Stimulated activated naive CD4-positive, alpha-beta T cell (primary cell): Measurements from ENCODE around the gene ALOX12.
"Not testable (repeated sequence)": the region's sequence is repeated elsewhere in the genome, so short reads cannot be mapped to it uniquely, and the experiment has no call there.

Source experiments
- DNase-seq, 6 experiments: peaks; one replicate each; lab custom pipeline; 2025; lab: John Stamatoyannopoulos, UW

Gene ALOX12, protein sequence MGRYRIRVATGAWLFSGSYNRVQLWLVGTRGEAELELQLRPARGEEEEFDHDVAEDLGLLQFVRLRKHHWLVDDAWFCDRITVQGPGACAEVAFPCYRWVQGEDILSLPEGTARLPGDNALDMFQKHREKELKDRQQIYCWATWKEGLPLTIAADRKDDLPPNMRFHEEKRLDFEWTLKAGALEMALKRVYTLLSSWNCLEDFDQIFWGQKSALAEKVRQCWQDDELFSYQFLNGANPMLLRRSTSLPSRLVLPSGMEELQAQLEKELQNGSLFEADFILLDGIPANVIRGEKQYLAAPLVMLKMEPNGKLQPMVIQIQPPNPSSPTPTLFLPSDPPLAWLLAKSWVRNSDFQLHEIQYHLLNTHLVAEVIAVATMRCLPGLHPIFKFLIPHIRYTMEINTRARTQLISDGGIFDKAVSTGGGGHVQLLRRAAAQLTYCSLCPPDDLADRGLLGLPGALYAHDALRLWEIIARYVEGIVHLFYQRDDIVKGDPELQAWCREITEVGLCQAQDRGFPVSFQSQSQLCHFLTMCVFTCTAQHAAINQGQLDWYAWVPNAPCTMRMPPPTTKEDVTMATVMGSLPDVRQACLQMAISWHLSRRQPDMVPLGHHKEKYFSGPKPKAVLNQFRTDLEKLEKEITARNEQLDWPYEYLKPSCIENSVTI

DNA sequence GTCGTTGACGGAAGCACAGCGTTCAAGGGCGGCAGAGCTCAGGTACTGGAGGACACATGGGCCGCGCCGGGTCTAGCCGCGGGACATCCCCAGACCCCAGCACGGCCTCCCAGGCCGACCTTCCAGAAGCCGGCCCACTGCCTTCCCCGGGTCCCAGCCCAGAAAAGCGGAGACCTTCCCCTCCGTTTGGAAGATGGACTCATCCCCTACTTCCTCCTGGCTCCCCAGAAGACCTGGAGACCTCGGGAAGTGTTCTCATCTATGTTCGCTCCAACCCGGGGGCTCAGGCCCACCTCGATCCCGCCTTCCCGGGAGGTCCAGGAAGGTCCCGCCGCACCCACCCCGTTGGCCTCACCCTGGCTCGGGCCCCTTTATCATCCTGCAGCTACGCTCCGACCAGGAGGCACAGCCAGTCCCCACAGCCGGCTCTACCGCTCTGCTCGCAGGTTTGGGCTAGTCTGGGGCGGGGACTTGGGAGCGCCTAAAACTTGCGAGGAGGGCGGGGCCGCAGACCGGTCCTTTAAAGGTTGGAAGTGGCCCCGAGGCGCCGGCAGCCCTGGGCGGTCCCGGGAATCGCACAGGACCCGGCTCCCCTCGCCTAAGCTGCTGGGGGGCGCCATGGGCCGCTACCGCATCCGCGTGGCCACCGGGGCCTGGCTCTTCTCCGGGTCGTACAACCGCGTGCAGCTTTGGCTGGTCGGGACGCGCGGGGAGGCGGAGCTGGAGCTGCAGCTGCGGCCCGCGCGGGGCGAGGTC lies at the start of gene ALOX12:
Gene ALOX12 (plus strand): TSS at position 550 of the 756 bp plus-strand sequence. CDS start 69 bp downstream, at position 619.
- no peak for DNase-seq

DNA sequence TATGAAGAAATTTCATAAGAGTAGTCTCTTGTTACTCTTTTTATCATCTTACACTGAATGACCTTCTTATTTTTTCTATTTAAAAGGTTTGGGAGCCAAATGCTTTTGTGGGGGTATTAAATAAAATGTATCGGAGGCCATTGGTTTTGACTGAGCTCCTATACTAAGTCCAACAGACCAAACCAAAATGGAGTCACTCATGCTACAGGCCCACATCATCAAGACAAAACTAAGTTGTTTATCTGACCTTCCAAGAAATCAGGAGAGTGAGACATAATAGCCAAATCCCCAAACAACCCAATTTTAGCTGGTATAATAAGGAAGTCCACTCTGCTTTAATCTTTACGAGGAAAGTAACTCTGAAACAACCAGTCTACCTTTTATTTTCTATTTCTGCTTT lies 48.1 kb upstream of the ALOX12 start:
- no peak for DNase-seq

DNA sequence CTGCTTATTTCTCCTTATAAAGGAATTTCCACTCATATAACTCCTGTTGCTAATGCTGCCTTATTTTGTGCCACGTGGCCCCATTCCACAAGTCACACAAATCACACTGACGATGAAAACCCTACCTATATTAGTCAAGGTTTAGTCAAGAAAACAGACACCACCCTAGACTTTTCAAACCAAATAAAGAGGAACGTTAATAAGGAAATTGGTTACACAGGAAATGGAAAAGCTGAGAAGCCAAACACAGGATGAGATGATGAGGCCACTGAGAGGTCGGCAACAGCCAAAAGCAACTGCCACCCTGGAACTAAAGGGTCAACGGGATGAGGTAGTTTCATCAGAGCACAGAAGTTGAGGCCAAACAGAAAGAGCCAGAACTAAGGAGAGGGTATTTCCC lies 47.3 kb upstream of the ALOX12 start:
- DNase-seq, result no peak

DNA sequence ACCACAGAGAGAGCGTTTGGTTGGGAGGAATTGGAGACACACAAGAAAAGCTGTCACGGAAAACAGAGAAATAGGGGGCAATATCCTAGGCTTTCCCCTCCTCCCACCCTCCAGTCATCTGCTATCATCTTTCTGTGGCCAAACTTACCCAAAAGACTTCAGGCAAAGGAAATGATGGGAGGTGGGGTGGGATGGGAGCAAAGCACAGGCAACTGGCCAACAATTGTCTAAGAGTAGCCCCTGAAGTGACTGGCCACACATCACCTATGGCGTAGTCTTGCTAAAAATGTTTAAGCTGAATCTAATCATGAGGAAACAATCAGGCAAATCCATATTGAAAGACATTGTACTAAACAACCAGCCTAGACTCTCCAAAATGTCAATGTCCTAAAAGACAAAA lies 46.9 kb upstream of the ALOX12 start:
- DNase-seq, result no peak

DNA sequence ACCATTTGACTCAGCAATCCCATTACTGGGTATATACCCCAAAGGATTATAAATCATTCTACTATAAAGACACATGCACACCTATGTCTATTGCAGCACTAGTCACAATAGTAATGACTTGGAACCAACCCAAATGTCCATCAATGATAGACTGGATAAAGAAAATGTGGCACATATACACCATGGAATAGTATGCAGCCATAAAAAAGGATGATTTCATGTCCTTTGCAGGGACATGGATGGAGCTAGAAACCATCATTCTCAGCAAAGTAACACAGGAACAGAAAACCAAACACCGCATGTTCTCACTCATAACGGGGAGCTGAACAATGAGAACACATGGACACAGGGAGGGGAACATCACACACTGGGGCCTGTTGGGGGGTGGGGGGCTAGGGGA lies 44.9 kb upstream of the ALOX12 start:
- DNase-seq, result not testable (repeated sequence)

DNA sequence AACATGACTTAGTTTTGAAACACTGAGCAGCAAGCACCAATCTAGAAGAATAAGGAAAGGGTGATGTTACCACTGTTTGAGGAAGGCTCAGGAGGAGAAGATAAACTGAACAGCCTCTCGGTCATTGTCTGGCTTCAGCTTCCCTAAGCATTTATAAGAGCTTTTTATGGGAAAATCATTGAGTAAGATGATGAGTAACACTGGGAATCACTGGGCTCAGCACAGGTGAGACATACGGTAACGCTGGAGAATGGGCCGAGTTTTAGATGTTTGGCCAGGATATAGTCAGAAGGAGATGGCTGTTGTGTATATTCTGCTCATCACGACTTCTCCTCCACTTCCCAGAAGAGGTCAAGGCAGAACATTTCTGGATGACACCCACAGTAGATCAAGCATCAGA lies 42.2 kb upstream of the ALOX12 start:
- DNase-seq, result no peak

DNA sequence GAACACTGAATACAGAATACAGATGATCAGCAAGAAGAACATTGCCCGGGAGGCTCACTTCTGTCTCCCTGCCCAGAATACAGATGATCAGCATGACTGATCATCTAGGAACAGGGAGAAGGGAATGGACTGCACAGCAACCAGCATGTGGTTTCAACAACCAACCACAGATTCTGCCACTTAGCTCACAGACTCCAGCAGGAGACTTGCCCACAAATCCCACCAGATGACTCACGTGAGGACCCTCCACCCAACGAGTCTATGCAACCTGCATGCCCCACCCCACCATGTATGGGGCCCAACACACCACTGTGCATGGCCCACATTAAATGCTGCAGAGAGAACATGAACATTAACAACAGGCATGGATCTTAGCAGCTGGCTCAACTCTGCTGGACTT lies 36.1 kb upstream of the ALOX12 start:
- no peak for DNase-seq

DNA sequence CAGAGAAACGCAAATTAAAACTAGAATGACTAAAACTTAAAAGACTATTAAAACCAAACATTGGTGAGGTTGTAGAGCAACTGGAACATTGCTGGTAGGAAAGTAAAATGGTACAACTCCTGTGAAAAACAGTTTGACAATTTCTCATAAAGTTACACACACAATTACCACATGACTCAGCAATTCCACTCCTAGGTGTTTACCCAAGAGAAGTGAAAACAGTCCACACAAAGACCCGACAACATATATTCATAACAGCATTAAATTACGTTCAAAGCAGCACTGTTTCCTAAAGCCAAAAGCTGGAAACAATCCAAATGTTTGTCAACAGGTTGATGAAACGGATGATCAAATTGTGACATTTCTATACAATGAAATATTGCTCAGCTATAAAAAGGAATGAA lies 26.5 kb upstream of the ALOX12 start:
- no peak for DNase-seq

DNA sequence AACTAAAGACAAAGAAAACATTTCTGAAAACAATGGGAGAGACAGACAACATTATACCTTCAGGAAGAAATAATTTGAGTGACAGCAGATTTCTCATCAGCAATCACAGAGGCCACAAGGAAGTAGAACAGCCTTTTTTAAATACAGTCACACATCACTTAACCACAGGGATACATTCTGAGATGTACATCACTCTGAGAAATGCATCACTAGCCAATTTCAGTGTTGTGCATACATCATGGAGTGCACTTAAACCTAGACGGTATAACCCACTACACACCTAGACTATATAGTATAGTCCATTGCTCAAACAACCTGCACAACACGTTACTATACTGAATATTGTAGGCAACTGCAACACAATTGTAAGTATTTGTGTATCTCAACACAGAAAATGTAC lies 24.9 kb upstream of the ALOX12 start:
- DNase-seq, result no peak

DNA sequence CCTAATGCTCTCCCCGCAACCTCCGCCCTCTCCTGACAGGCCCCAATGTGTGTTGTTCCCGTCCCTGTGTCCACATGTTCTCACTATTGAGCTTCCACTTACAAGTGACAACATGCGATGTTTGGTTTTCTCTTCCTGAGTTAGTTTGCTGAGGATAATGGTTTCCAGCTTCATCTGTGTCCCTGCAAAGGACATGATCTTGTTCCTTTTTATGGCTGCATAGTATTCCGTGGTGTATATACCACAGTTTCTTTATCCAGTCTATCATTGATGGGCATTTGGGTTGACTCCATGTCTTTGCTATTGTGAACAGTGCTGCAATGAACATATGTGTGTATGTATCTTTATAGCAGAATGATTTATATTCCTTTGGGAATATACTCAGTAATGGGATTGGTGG lies 16.4 kb upstream of the ALOX12 start:
- DNase-seq, result not testable (repeated sequence)

DNA sequence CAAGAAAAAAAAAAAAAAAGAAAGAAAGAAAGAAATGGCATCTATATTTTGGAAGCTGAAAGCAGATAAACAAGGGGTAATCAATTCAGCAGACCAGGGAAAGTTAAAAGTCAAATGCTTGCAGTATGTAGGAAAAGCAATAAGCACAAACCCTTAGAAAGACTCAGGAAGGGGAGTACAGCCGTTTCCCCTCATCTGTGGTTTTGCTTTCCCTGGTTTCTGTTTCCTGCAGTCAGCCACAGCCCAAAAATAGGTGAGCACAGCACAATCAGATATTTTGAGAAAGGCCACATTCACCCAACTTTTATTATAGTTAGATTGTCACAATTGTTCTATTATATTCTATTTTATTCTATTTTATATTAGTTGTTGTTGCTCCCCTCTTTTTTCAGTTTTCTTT lies 14.4 kb upstream of the ALOX12 start:
- DNase-seq, result no peak

DNA sequence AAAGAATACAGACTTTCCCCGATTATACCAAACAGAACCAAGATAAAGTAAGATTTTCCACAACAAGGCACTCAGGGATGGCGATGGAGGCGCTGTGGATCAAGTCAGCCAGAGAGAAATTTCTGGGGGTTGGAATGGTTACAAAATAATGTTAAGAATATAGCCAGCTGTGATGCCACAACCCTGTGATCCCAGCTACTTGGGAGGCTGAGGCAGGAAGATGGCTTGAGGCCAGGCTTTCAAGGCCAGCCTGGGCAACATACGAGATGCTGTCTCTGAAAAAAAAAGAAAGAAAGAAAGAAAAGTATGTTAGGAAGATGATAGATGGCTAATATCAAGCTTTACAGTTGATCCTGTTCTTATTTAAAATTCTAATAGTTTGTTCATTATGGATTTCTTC lies 10.6 kb upstream of the ALOX12 start:
- no peak for DNase-seq

DNA sequence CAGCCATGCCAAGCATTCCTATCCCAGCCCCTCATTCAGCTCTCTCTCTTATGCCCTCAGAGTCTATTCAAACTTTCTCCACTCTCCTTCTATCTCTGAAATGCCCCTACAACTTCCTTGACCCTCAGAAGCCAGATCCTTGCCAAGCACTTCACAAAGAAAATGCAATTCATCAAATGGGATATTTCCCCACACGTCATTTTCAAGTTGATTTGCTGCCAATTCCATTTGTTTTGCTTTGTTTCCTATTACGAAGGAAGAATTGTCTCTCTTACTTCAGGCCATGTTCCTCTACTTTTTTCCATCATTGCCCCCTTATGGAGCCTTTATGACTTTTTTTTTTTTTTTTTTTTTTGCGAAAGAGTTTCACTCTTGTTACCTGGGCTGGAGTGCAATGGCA lies 9.2 kb upstream of the ALOX12 start:
- DNase-seq, result no peak

DNA sequence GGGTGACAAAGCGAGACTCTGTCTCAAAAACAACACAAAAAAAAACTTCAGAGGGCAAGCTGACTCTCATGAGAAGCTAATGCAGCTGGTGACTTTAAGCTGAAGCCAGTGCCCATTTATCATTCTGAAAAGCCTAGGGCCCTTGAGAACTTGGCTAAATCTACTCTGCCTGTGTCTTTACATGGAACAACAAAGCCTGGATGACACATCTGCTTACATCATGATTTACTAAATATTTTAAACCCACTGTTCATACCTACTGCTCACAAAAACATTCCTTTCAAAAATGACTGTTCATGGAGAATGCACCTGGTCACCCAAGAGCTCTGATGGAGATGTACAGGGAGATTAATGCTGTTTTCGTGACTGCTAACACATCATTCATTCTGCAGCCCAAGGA lies 6.1 kb upstream of the ALOX12 start:
- DNase-seq, result no peak

DNA sequence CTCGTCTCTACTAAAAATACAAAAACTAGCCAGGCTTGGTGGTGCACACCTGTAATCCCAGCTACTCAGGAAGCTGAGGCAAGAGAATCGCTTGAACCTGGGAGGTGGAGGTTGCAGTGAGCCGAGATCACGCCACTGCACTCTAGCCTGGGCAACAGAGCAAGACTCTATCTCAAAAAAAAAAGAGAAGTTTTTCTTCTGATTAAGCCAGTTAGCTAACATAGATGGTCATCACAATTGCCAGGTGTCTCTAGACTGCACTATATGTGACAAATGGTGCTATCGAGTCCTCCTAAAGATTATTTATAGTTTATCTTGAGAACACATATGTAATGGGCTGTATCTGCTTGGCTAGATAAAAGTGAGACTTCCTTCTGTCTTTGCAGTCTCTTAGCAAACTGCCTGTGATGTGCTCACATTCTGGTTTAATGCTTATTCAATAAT lies 2.2 kb upstream of the ALOX12 start:
- not testable (repeated sequence) for DNase-seq

DNA sequence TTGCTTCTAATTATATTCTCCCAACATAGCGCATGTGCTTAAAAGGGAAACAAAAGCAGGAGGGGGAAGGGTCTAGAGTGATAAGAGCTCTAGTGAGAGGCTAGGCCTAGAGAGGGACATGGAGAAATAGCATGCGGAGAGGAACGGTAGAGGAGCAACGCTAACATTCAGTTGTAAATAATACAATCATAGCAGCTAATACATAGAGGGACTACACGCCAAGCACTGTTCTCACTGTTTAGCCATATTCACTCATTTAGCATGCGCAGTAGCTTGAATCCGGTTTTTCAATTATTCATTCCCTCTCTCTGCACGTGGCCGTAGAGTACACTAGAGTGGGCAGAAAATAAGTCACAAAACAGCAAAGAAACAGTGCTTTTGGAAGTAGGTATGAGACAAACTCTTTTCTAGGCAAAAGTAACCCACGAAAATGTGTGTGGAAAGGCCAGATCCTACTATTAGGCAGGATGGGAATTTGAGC lies 1.7 kb upstream of the ALOX12 start:
- no peak for DNase-seq

DNA sequence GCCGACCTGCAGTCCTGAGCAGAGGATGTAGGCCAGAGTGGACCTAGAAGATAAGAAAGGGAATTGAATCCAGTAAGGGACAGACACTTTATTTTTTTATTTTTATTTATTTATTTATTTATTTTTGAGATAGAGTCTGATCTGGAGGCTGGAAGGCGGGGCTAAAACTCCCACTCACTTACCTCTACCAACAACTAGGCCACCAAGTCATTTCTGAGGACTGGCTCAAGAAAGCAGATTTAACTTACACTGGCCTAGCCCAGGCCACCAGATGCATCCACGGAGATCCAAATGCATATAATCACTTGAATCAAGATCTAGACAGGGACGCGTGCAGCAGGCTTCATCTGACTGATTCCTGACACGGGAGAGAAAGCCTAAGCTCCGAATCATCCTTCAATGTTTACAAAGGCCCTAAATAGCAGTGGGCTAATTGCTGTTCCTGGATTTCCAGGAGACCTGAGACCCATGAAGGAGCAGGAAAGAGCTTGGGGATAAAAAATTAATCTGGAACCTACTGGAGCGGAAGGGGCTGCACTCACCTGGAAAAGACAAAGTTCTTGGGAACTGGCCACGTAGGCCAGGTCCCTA lies 1.1 kb upstream of the ALOX12 start:
- no peak for DNase-seq

DNA sequence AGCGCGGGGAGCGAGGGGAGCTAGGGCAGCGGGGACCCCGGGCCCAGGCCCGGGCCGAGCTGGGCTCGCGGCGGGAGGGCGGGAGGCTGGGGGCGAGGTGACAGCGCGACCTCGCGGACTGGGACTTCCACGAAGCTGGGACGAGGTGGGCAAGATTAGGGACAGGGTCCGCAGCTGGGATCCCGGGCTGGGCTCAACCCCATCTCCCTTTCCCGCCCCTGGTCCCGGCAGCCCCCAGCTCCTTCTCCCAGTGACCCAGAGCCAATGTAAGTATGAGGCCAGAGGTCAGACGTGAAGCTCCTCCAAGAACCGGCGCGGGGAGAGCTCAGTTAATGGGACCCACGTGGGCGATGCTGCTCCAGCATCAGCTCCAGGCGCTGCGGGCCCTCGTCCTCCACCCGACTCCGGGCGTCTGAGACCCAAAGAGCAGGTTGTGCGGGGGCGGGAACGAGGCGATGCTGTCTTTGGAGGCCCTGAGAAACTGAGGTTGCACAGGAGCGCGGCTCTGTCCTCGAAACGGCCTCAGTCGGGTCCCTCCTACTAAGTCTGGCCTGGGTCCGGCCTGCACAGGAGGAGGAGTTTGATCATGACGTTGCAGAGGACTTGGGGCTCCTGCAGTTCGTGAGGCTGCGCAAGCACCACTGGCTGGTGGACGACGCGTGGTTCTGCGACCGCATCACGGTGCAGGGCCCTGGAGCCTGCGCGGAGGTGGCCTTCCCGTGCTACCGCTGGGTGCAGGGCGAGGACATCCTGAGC lies 585 bp downstream of the ALOX12 start:
- DNase-seq, result no peak

DNA sequence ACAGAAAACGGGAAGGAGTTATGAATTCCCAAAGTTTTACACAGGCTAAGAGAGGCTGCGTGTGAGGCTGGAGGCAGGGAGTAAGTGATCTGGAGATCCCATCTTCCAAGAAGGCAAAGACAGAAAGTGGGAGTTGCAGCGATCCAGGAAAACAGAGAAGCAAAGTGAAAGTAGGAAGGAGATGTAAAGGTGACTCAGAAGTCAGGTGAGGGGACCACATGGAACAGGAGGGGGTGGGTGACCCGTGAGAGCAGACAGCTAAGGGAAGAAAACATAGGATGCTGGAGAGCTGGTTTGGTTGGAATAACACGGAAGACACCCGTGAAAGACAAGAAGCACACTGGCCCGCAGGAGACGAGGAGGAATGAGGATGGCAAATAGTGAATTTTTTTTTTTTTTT lies 1.3 kb downstream of the ALOX12 start:
- DNase-seq, result no peak

DNA sequence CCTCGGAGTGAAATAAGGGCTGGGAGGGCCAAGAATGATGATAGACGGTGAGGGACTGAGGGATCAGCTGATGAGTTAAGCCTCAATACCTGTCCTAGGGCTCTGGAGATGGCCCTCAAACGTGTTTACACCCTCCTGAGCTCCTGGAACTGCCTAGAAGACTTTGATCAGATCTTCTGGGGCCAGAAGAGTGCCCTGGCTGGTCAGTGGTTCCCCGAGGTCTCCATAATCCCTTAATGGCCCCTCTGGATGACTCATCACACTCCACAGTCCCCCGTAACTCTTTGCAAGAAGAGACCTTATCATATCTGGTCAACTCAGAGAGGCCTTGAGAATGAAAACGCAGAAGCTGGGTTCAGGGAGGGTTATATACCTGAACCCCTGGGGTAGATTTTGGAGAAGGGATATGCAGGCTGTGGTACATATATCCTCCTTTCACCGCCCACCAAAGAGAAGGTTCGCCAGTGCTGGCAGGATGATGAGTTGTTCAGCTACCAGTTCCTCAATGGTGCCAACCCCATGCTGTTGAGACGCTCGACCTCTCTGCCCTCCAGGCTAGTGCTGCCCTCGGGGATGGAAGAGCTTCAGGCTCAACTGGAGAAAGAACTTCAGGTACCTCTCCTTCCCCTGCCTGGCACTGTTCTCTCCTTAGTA lies 3.1 kb downstream of the ALOX12 start:
- no peak for DNase-seq
